Endothelial cell of coronary artery (primary cell): Measurements from ENCODE around the gene PAQR8. TPM values are rescaled to one million over a fixed set of nuclear protein-coding genes. Genes with fewer than 3 reads are reported as not detected.

Experiments
- total RNA-seq: library from RNA; depleted of rRNA; stranded (reverse); fragments of >200 nt; gene quantifications from 2 replicates; pipeline ENCODE4 v1.2.3, GENCODE V29; 2014

Gene PAQR8, protein sequence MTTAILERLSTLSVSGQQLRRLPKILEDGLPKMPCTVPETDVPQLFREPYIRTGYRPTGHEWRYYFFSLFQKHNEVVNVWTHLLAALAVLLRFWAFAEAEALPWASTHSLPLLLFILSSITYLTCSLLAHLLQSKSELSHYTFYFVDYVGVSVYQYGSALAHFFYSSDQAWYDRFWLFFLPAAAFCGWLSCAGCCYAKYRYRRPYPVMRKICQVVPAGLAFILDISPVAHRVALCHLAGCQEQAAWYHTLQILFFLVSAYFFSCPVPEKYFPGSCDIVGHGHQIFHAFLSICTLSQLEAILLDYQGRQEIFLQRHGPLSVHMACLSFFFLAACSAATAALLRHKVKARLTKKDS
- total RNA-seq, result 5.8 and 6.5 TPM in 2 replicates

DNA sequence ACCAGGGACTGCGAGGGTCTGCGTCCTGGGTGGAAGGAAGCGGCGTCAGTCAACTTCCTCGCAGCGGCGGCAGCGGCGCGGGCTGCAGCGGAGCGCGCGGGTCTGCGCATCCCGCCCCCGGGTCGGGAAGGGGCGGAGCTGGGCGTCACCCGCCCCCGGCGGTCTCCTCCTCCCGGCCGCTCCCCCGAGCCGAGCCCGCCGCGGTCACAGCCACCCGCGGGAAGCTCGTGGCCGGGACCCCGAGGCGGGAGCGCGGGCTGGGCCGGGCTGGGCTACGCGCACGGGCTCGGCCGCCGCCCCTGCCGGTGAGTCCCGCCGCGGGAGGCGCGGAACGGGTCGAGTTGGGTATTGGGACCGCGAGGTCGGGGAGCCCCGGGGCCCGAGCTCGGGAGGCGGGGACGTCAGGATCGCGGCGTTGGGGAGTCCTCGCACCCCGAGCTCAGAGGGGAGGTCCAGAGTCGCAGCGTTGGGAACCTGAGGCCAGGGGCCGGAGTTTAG, at the start of gene PAQR8:
Gene PAQR8 (plus strand): TSS at position 207 of the 498 bp plus-strand sequence. CDS start 41,063 bp downstream, outside the sequence.

GRCh38 chr6:52419809-52420667, 58.1 kb downstream of the PAQR8 start, which contains the start of gene EFHC1:
EFHC1 (plus strand) TSS chr6:52420342; CDS start chr6:52420411, 69 bp downstream.

Other genes starting within 250 kb of the PAQR8 start
- gene IL17A, start 175.8 kb upstream of the PAQR8 start, total RNA-seq, result not detected in 2 replicates
- gene IL17F, start 117.7 kb upstream of the PAQR8 start, total RNA-seq, result not detected in 2 replicates
- 66.7 and 91.9 TPM in 2 replicates for gene MCM3, start 77.4 kb upstream of the PAQR8 start, total RNA-seq
- gene EFHC1, start 58.2 kb downstream of the PAQR8 start, total RNA-seq, result 12.2 and 16.3 TPM in 2 replicates
- 35.3 and 113 TPM in 2 replicates for gene TRAM2, start 214.9 kb downstream of the PAQR8 start, total RNA-seq